K562 (cell line): ENCODE results near the gene PCCA.

ENCODE experiments used
- AFF4 ChIP-seq: sonication (generic); formaldehyde crosslinking; IDR thresholded peaks from 2 replicates; pipeline ENCODE4 v1.8.0; 2023; ENCODE audit warnings: mild to moderate bottlenecking, missing genetic modification reagents
- CGGBP1 ChIP-seq: fragments of 250-450 bp; sonication (Bioruptor Pico); IDR thresholded peaks from 2 replicates; pipeline ENCODE4 v1.9.0; 2021; ENCODE audit warnings: mild to moderate bottlenecking
- NFIX ChIP-seq: fragments of 250-450 bp; sonication (Bioruptor Pico); IDR thresholded peaks from 2 replicates; pipeline ENCODE4 v1.4.0; 2020; ENCODE audit warnings: low read depth, mild to moderate bottlenecking, moderate library complexity
- POLR2A ChIP-seq: fragments of 450-650 bp; conservative IDR thresholded peaks from 2 replicates; pipeline ENCODE4 v1.6.1; 2016
- ZNF253 ChIP-seq: fragments of 250-450 bp; sonication (Bioruptor Pico); conservative IDR thresholded peaks from 2 replicates; pipeline ENCODE4 v1.6.1; 2021; ENCODE audit warnings: mild to moderate bottlenecking

GRCh38 chr13:100560498-100561157 is 471.7 kb downstream of the PCCA start:
- TF ChIP-seq NFIX (CRISPR knock-in tag), result no peak
- no peak for TF ChIP-seq CGGBP1 (CRISPR knock-in tag)
- TF ChIP-seq AFF4 (CRISPR knock-in tag), result no peak
- no peak for TF ChIP-seq ZNF253 (CRISPR knock-in tag)
- no peak for TF ChIP-seq POLR2A
